ENCODE data around the gene ATRX. TPM values are rescaled to one million over a fixed set of nuclear protein-coding genes. Genes with fewer than 3 reads are reported as not detected.
"Not testable (repeated sequence)": the region's sequence is repeated elsewhere in the genome, so short reads cannot be mapped to it uniquely, and the experiment has no call there.

Gene ATRX
- total RNA-seq, 1 experiment from 2014 or later = 92.5 TPM

- H3K27ac ChIP-seq (ENCODE audit: low read length) = no peak overlapping the region
- H3K4me2 ChIP-seq (ENCODE audit: low read depth, low read length, poor library complexity, severe bottlenecking) = no peak overlapping the region
- no peak overlapping the region for H3K4me3 ChIP-seq (ENCODE audit: low read length)
- H3K27me3 ChIP-seq (ENCODE audit: low read length) = no peaks in the 10 kb centered on the region
- H4K20me1 ChIP-seq (ENCODE audit: insufficient read depth, low read depth, low read length) = no peaks in the 10 kb centered on the region
- H3K9ac ChIP-seq (ENCODE audit: low read length) = no peak overlapping the region
- no peaks in the 10 kb centered on the region for H3K9me3 ChIP-seq (ENCODE audit: low read length)
- H3K9me2 ChIP-seq (replicated peaks; ENCODE audit: insufficient read depth, low read length) = no peaks in the 10 kb centered on the region
- H3K4me1 ChIP-seq (ENCODE audit: low read length) = no peaks in the 10 kb centered on the region
- H3K36me3 ChIP-seq (ENCODE audit: insufficient read depth, low read length) = 0 out of 2 replicates have a peak, but pooled peaks cover 3% of the 10 kb centered on the region
- H2AFZ ChIP-seq (ENCODE audit: low read length) = no peak overlapping the region
- no peak for DNase-seq
- peaks cover 78% of the 10 kb centered on the region for H3K79me2 ChIP-seq (ENCODE audit: low read length)
These were observed 30.5 kb downstream of the ATRX start for GRCh38 chrX:77755561-77755960.

GRCh38 chrX:77753942-77754341 is 32.1 kb downstream of the ATRX start:
- H3K79me2 ChIP-seq (ENCODE audit: low read length) = peaks cover 83% of the 10 kb centered on the region
- H3K9ac ChIP-seq (ENCODE audit: low read length); H3K9me3 ChIP-seq (ENCODE audit: low read length); H3K27ac ChIP-seq (ENCODE audit: low read length); H3K9me2 ChIP-seq (replicated peaks; ENCODE audit: insufficient read depth, low read length); H3K4me1 ChIP-seq (ENCODE audit: low read length); DNase-seq; H3K36me3 ChIP-seq (ENCODE audit: insufficient read depth, low read length); H3K4me2 ChIP-seq (ENCODE audit: low read depth, low read length, poor library complexity, severe bottlenecking); H4K20me1 ChIP-seq (ENCODE audit: insufficient read depth, low read depth, low read length); H3K27me3 ChIP-seq (ENCODE audit: low read length); H3K4me3 ChIP-seq (ENCODE audit: low read length); H2AFZ ChIP-seq (ENCODE audit: low read length): not testable (repeated sequence)

- Histone ChIP-seq H3K27me3 (ENCODE audit: low read length) (no peaks in the 10 kb centered on the region), H3K79me2 (ENCODE audit: low read length) (peaks cover 85% of the 10 kb centered on the region), H3K9me2 (replicated peaks; ENCODE audit: insufficient read depth, low read length) (no peaks in the 10 kb centered on the region), H3K4me3 (ENCODE audit: low read length) (no peak overlapping the region), H3K36me3 (ENCODE audit: insufficient read depth, low read length) (no peaks in the 10 kb centered on the region), H2AFZ (ENCODE audit: low read length) (no peak overlapping the region), H3K9ac (ENCODE audit: low read length) (no peak overlapping the region), H3K4me1 (ENCODE audit: low read length) (no peaks in the 10 kb centered on the region), H4K20me1 (ENCODE audit: insufficient read depth, low read depth, low read length) (no peaks in the 10 kb centered on the region), H3K4me2 (ENCODE audit: low read depth, low read length, poor library complexity, severe bottlenecking) (no peak overlapping the region), H3K9me3 (ENCODE audit: low read length) (no peaks in the 10 kb centered on the region), H3K27ac (ENCODE audit: low read length) (no peak overlapping the region)
- DNase-seq = no peak
These were observed 36.3 kb downstream of the ATRX start for GRCh38 chrX:77749695-77750094.

GRCh38 chrX:77743720-77744119 is 42.3 kb downstream of the ATRX start:
- Histone ChIP-seq H3K9ac (ENCODE audit: low read length) (no peak overlapping the region), H3K9me3 (ENCODE audit: low read length) (no peaks in the 10 kb centered on the region; the same call in 1 of the 2 replicates), H3K9me2 (replicated peaks; ENCODE audit: insufficient read depth, low read length) (no peaks in the 10 kb centered on the region), H3K36me3 (ENCODE audit: insufficient read depth, low read length) (no peaks in the 10 kb centered on the region), H3K4me2 (ENCODE audit: low read depth, low read length, poor library complexity, severe bottlenecking) (no peak overlapping the region), H4K20me1 (ENCODE audit: insufficient read depth, low read depth, low read length) (no peaks in the 10 kb centered on the region), H3K27ac (ENCODE audit: low read length) (no peak overlapping the region), H3K79me2 (ENCODE audit: low read length) (peaks cover 93% of the 10 kb centered on the region), H3K4me1 (ENCODE audit: low read length) (no peaks in the 10 kb centered on the region), H3K4me3 (ENCODE audit: low read length) (no peak overlapping the region), H2AFZ (ENCODE audit: low read length) (no peak overlapping the region), H3K27me3 (ENCODE audit: low read length) (no peaks in the 10 kb centered on the region)
- no peak for DNase-seq

- no peak overlapping the region for H2AFZ ChIP-seq (ENCODE audit: low read length)
- H3K27ac ChIP-seq (ENCODE audit: low read length) = no peak overlapping the region
- H3K4me1 ChIP-seq (ENCODE audit: low read length) = no peaks in the 10 kb centered on the region
- DNase-seq = no peak
- no peaks in the 10 kb centered on the region for H3K27me3 ChIP-seq (ENCODE audit: low read length)
- H3K9me2 ChIP-seq (replicated peaks; ENCODE audit: insufficient read depth, low read length) = no peaks in the 10 kb centered on the region
- H3K36me3 ChIP-seq (ENCODE audit: insufficient read depth, low read length) = no peaks in the 10 kb centered on the region
- no peak overlapping the region for H3K9ac ChIP-seq (ENCODE audit: low read length)
- no peak overlapping the region for H3K4me2 ChIP-seq (ENCODE audit: low read depth, low read length, poor library complexity, severe bottlenecking)
- no peaks in the 10 kb centered on the region; the same call in 1 of the 2 replicates for H3K9me3 ChIP-seq (ENCODE audit: low read length)
- H3K79me2 ChIP-seq (ENCODE audit: low read length) = peaks cover 95% of the 10 kb centered on the region
- H4K20me1 ChIP-seq (ENCODE audit: insufficient read depth, low read depth, low read length) = no peaks in the 10 kb centered on the region
- H3K4me3 ChIP-seq (ENCODE audit: low read length) = no peak overlapping the region
These were observed 43.1 kb downstream of the ATRX start for GRCh38 chrX:77742788-77743476.

- Histone ChIP-seq H3K9me2 (replicated peaks; ENCODE audit: insufficient read depth, low read length) (no peaks in the 10 kb centered on the region), H2AFZ (ENCODE audit: low read length) (no peak overlapping the region), H3K4me2 (ENCODE audit: low read depth, low read length, poor library complexity, severe bottlenecking) (no peak overlapping the region), H3K9me3 (ENCODE audit: low read length) (no peaks in the 10 kb centered on the region; the same call in 1 of the 2 replicates), H3K9ac (ENCODE audit: low read length) (no peak overlapping the region), H3K4me1 (ENCODE audit: low read length) (no peaks in the 10 kb centered on the region), H3K36me3 (ENCODE audit: insufficient read depth, low read length) (no peaks in the 10 kb centered on the region), H3K27ac (ENCODE audit: low read length) (no peak overlapping the region), H3K79me2 (ENCODE audit: low read length) (peaks cover 89% of the 10 kb centered on the region), H4K20me1 (ENCODE audit: insufficient read depth, low read depth, low read length) (peaks cover 5% of the 10 kb centered on the region; the same call in 1 of the 2 replicates), H3K27me3 (ENCODE audit: low read length) (no peaks in the 10 kb centered on the region), H3K4me3 (ENCODE audit: low read length) (no peak overlapping the region)
- no peak for DNase-seq
These were observed 45.6 kb downstream of the ATRX start for GRCh38 chrX:77740376-77740905.

- H2AFZ ChIP-seq (ENCODE audit: low read length) = no peak overlapping the region
- H3K36me3 ChIP-seq (ENCODE audit: insufficient read depth, low read length) = no peaks in the 10 kb centered on the region
These were observed 52.7 kb downstream of the ATRX start for GRCh38 chrX:77733342-77733741.

GRCh38 chrX:77731821-77732419 is 54.1 kb downstream of the ATRX start:
- no peaks in the 10 kb centered on the region for H3K36me3 ChIP-seq (ENCODE audit: insufficient read depth, low read length)
- H3K9me3 ChIP-seq (ENCODE audit: low read length) = peaks cover 4% of the 10 kb centered on the region
- H3K4me2 ChIP-seq (ENCODE audit: low read depth, low read length, poor library complexity, severe bottlenecking) = no peak overlapping the region
- no peaks in the 10 kb centered on the region for H3K4me1 ChIP-seq (ENCODE audit: low read length)
- no peaks in the 10 kb centered on the region for H3K9me2 ChIP-seq (replicated peaks; ENCODE audit: insufficient read depth, low read length)
- no peak overlapping the region for H2AFZ ChIP-seq (ENCODE audit: low read length)
- H3K27me3 ChIP-seq (ENCODE audit: low read length) = no peaks in the 10 kb centered on the region
- H3K79me2 ChIP-seq (ENCODE audit: low read length) = peaks cover 80% of the 10 kb centered on the region
- H3K27ac ChIP-seq (ENCODE audit: low read length) = no peak overlapping the region
- no peak overlapping the region for H3K4me3 ChIP-seq (ENCODE audit: low read length)
- no peak for DNase-seq
- peaks cover 5% of the 10 kb centered on the region; the same call in 1 of the 2 replicates for H4K20me1 ChIP-seq (ENCODE audit: insufficient read depth, low read depth, low read length)
- no peak overlapping the region for H3K9ac ChIP-seq (ENCODE audit: low read length)

More at GRCh38 chrX:77733342-77733741, 52.7 kb downstream of the ATRX start:
- Histone ChIP-seq H3K4me3 (ENCODE audit: low read length) (no peak overlapping the region), H3K9me2 (replicated peaks; ENCODE audit: insufficient read depth, low read length) (no peaks in the 10 kb centered on the region), H4K20me1 (ENCODE audit: insufficient read depth, low read depth, low read length) (peaks cover 5% of the 10 kb centered on the region; the same call in 1 of the 2 replicates), H3K27ac (ENCODE audit: low read length) (no peak overlapping the region), H3K4me2 (ENCODE audit: low read depth, low read length, poor library complexity, severe bottlenecking) (no peak overlapping the region), H3K4me1 (ENCODE audit: low read length) (no peaks in the 10 kb centered on the region), H3K27me3 (ENCODE audit: low read length) (no peaks in the 10 kb centered on the region), H3K79me2 (ENCODE audit: low read length) (peaks cover 76% of the 10 kb centered on the region), H3K9me3 (ENCODE audit: low read length) (peaks cover 4% of the 10 kb centered on the region), H3K9ac (ENCODE audit: low read length) (no peak overlapping the region)
- DNase-seq = no peak
